EH (cell line): ENCODE measurements around the gene ANAPC5.

Experiments
- DNase-seq: peaks from one replicate; pipeline ENCODE4 v3.0.0-alpha.2; 2015; ENCODE audit warnings: low read depth

Gene ANAPC5

GRCh38 chr12:121366063-121366459, 13.8 kb upstream of the ANAPC5 start:
- peak; percentile 68 for DNase-seq

DNA sequence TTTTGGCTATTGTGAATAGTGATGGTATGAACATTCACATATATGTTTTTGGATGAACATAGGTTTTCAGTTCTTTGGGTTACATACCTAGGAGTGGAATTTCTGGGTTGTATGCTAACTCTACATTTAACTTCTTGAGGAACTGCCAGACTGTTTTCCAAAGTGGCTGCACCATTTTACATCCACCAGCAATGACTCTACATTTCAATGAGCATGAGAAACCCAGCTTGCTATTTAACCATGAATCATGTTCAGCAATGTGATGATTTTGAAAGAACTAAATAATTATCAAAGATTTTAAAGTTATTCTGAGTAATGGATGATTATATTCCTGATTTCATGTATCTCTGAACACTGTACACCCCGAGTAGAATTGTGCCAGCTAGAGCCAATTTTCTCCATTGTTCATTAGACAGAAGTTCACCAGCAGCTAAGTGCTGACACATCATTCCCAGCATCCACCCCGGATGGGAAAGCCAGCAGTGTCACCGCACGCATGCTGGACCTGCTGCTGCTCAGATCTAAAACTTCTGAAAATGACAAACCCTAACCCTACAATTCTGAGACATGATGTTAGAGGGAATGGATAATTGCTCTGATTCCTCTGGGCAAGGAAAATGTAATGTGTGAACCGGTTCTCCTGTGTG, 13.3 kb upstream of the ANAPC5 start:
- DNase-seq, result peak; percentile 72

- peak; percentile 98 for DNase-seq
Measured at GRCh38 chr12:121364683-121365121, 12.5 kb upstream of the ANAPC5 start.

DNA sequence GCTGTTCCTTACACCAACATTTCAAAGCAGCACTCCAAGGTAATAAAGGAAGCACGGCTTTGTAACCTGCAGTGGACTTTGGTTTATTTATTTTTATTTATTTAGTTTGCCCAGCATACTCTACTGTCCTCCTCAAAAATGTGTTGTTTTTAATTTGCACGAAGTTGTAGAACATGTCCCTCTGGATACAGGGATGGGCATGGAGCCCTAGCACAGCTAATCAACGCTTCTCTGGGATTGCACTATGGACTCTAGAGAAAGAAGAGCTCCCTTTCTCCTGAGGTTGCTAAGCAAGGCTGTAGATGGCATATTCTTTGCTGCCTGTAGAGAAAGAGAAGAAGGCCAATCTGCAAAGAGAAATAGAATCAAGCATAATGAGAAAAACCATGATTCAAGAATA, 5.9 kb upstream of the ANAPC5 start:
- no peak for DNase-seq

DNA sequence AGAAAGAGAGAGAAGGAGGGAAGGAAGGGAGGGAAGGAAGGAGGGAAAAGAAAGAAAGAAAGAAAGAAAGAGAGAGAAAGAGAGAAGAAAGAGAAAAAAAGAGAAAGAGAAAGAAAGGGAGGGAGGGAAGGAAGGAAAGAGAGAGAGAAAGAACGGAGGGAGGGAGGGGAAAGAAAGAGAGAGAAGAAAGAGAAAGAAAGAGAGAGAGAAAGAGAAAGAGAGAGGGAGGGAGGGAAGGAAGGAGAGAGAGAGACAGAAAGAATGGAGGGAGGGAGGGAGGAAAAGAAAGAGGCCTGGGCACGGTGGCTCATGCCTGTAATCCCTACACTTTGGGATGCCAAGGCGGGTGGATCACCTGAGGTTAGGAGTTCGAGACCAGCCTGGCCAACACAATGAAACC, 5.1 kb upstream of the ANAPC5 start:
- DNase-seq, result no peak

GRCh38 chr12:121356657-121357056, 4.4 kb upstream of the ANAPC5 start:
- no peak for DNase-seq

DNA sequence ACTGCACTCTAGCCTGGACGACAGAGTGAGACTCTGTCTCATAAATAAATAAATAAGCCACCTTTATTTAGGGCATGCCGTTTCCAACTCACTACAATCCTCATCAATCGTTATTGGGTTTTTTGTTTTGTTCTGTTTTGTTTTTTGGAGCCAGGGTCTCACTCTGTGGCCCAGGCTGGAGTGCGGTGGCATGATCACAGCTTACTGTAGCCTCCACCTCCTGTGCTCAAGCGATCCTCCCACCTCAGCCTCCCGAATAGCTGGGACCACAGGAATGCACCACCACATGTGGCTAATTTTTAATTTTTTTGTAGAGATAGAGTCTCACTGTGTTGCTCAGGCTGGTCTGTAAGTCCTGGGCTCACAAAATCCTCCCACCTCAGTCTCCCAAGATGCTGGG, 3.6 kb upstream of the ANAPC5 start:
- no peak for DNase-seq

- no peak for DNase-seq
Measured at GRCh38 chr12:121352682-121353018, 439 bp upstream of the ANAPC5 start.

DNA sequence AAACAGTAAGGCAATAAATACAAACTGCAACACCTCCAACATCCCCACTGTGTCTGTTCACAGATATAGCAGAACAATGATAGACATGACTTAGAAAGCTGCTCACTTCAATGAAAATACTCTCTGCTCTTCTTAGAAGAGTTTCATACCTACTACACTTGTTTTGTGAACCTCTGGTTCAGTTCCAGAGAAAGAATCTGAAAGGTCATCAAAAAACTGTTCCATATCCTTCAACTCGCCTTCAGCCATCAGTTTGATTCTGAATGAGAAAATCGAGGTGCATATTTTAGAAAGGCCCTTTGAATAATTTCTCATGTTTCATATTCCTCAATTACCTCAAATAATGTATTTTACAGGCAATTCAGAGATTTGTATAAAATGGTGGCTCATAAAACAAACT, 5.5 kb downstream of the ANAPC5 start:
- DNase-seq, result no peak

DNA sequence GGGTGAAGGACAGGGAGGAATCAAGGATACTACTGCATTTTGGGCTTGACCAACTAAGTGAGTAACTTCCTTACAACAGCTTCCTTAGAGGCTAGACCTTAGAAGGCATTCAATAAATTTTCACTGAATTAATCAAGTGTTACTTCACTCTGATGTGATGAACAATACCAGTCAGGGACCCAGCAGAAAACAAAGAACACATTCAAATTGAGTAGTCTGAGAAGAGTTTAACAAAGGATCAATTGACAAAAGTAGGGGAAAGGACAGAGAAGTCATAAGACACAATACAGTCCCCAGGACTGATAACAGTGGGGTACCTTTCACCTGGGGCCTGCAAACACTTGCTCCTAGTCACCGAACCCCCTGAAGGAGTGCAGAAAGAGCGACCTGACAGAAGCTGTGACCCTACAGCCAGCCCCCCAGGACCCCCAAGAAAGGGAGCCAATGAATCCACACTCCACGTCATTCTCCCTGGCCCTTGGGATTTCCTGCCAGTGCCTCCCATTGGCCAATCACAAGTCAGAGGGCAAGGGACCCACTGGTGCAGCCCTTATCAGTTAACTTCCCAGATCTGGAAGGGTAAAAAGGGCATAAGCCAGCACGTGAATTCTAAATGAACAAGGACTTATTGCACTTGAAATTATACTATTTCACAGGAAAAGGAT, 6.9 kb downstream of the ANAPC5 start:
- DNase-seq, result no peak

DNA sequence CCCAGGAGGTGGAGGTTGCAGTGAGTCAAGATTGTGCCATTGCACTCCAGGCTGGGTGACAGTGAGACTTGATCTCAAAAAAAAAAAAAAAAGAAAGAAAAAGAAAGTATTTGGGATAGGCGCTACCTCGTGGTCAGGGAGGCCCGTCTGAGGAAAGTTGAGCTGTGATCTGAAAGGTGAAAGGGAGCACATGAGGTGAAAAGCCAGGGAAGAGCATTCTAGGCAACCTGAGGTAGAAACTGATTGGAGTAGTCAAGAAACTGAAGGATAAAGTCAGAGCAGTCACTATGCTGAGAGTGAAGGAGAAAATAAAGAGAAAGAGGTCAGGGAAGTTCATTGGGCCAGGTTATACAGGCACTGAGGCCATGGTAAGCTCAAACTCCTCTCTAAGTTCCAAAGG, 7.7 kb downstream of the ANAPC5 start:
- DNase-seq, result no peak

DNA sequence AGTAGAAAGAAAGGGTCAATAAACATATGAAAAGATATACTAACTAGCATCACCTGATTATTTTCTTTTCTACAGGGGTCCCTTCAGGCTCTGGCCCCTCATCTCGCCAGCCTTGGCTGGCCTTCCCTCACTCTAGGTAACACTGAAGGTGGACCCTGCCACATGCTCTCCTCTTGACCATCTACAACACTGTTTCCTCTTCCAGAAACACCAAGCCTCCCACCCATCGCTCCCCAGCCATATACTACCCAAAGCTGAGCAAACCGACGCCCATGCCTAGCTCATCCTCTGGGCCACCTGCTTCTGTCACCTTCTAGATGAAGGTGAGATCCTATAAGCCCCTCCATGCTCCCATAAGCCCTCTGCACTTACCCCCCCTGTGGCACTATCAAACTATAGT, 14.8 kb downstream of the ANAPC5 start:
- DNase-seq, result no peak

DNA sequence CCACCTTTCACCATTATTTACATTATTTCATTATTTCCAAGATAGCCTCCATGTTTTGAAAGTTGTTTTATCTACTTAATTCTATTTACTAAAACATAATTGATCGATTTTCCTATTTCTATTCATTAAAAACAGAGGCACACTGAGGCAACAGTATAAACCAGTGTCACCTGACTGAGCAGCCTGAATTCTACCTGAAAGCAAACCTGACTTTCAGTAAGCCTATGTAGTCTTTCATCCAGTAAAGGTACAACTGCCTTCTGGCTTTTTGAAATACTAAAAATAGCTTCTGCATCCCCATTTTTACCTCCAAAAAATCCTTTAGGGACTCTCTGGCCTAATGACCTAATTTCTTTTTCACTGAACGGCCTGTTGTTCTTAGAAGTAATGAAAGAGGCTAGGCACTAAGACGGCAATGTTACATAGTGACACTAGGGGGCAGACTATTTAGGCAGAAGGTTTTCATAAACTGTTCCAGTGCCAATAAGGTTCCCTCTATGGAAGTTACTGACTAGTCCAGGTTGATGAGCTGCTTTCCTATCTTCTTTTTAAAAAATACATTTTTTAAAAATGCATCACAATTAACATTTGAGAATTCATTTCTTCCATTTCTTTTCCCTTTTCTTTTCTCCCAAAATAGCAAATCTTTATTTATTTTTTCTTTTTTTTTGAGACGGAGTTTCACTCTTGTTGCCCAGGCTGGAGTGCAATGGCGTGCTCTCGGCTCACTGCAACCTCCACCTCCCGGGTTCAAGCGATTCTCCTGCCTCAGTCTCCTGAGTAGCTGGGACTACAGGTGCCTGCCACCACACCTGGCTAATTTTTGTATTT, 17.5 kb downstream of the ANAPC5 start:
- peak; percentile 77 for DNase-seq

GRCh38 chr12:121333747-121334146, 18.5 kb downstream of the ANAPC5 start:
- DNase-seq, result no peak

- no peak for DNase-seq
Measured at GRCh38 chr12:121331248-121331647, 21.0 kb downstream of the ANAPC5 start.

DNA sequence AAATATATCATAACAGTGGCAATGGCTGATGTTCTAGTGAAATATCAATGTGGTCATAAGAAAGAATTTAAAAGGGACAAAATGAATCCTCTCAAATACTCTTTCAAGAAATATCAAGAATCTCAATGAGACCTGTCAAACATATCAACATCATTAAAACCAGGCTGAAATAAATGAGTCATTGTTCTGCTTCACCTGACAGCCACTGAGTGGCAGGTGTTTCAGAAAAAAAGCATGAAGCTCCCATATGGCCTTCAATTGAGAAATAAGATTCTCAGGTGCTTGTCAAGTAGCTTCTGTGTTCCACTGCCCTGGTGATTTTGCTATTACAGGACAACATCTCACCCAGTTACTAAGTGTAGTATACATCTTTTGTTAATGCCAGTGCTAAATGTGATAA, 21.5 kb downstream of the ANAPC5 start:
- no peak for DNase-seq

DNA sequence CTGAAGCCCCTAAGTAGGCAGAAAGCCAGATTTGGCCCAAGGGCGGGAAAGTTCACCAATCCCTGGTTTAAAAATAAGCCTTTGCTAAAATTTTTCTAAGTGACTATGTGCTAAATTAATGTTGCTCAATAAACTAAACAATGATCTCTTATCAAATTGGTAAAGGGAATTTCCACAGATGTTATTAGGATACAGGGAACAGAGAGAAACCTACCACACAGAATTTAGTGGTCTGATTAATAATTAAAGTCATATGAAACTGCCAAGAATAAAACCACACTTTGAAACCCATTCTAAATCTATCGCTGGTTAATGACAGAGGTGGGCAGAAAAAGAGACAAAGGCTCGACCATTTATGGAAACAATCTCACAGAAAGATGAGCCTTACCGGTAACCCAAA, 22.0 kb downstream of the ANAPC5 start:
- DNase-seq, result no peak

GRCh38 chr12:121328620-121329019, 23.6 kb downstream of the ANAPC5 start:
- DNase-seq, result no peak

- no peak for DNase-seq
Measured at GRCh38 chr12:121326996-121327674, 25.1 kb downstream of the ANAPC5 start.

- DNase-seq, result no peak
Measured at GRCh38 chr12:121325922-121326396, 26.3 kb downstream of the ANAPC5 start.

DNA sequence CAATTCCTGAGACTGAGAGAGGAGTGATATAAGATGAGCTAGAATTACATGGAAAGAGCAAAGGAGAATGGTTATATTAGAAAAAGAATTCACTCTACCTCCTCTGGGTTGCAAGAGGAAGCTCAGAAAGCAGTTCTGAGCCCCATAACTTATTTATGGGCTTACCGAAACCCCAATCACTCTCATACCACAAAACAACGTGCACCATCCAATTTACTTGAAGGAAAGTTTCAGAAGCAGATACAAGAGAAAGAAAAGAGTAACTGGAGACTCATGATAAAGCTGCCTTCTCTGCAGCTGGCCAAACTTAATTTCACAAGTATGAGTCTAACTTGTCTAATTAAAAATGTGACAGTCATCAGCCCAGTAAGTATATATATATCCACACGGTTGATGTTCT, 28.3 kb downstream of the ANAPC5 start:
- no peak for DNase-seq

DNA sequence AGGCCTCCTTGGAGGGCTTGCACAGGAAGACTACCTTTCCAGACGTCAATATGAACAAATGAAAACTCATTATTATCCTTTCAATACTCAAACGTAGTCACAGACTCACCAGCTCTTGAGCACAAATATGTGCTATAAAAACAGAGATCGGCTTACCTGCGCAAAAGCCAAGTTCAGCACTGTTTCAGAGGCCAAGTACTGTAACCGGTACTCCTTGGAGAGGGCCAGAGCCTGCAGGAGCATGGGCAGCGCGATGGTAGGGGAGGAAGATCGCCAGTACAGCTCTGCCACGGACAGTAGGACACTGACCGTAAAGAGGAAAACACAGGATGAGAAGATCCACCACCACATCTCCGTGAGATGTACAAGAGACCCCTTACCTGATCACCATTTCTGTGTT, 34.1 kb downstream of the ANAPC5 start:
- DNase-seq, result no peak

GRCh38 chr12:121314431-121314830, 37.8 kb downstream of the ANAPC5 start:
- DNase-seq, result no peak
